Measurements from ENCODE around the gene EMC9. TPM values are rescaled to one million over a fixed set of nuclear protein-coding genes. Genes with fewer than 3 reads are reported as not detected.

EMC9 gene
- total RNA-seq, 4 donors from 2014 or later: 6.7 to 16.3 (median 11.6) TPM

DNA sequence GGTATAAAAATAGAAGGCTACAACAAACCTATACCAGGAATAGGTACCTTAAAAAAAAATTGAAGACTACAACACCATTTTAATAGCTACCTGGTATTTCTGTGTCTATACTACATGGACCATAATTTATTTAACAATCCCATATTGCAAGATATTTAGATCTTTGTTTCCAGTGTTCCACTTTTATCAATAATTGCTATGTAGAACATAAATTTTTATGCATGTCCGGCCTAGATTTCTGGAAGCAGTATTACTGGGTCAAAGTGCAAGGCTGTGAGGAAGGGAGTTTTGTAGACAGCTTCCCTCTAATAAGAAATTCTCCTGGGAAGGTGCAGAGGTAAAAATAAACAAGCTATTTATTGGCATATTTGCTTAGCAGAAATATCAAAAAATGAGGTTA lies 30.9 kb downstream of the EMC9 start:
- no peak for TF ChIP-seq CTCF (IDR thresholded peaks at IDR 0.05; ENCODE audit: low read depth)

DNA sequence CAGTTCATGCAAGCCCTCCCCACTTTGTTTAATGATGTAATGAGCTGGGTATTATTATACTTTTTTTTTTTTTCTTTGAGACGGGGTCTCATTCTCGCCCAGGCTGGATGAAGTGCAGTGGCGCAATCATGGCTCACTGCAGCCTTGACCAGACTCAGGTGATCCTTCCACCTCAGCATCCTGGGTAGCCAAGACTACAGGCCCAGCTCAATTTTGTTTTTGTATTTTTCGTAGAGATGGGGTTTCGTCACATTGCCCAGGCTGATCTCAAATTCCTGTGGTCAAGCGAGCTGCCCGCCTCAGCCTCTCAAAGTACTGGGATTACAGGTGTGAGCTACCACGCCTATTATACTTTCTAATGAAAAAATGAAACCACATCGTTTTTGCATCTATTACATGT lies 31.3 kb downstream of the EMC9 start:
- TF ChIP-seq CTCF (IDR thresholded peaks at IDR 0.05; ENCODE audit: low read depth): no peak

DNA sequence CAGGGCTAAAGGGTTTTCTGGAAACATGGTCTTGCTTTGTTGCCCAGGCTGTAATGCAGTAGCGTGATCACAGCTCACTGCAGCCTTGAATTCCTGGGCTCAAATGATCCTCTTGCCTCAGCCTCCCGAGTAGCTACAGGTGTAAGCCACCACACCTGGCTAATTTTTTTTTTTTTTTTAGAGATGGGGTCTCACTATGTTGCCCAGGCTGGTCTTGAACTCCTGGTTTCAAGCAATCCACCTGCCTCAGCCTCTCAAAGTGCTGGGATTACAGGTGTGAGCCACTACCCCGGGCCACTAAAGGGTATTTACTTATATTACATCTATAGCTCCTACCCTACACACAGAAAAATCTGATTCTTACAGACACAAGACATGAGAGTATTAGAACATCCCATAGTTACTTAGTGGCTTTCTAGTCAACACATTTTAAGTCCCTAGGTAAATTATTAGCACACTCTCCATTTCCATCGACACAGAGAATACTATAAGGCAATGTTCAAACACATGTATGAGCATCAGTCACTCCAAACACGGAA lies 33.0 kb downstream of the EMC9 start:
- TF ChIP-seq CTCF (IDR thresholded peaks at IDR 0.05; ENCODE audit: low read depth): no peak

- TF ChIP-seq CTCF (IDR thresholded peaks at IDR 0.05; ENCODE audit: low read depth): no peak
Observed at GRCh38 chr14:24106672-24107271, 34.6 kb downstream of the EMC9 start.

DNA sequence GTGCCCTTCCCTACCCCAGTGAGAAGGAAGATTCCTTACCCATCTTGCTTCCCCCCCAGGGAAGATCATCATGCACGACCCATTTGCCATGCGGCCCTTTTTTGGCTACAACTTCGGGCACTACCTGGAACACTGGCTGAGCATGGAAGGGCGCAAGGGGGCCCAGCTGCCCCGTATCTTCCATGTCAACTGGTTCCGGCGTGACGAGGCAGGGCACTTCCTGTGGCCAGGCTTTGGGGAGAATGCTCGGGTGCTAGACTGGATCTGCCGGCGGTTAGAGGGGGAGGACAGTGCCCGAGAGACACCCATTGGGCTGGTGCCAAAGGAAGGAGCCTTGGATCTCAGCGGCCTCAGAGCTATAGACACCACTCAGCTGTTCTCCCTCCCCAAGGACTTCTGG lies 37.9 kb downstream of the EMC9 start:
- no peak for TF ChIP-seq CTCF (IDR thresholded peaks at IDR 0.05; ENCODE audit: low read depth)

- no peak for TF ChIP-seq CTCF (IDR thresholded peaks at IDR 0.05; ENCODE audit: low read depth)
Observed at GRCh38 chr14:24102357-24103048, 38.9 kb downstream of the EMC9 start.

GRCh38 chr14:24100982-24101494 lies 40.4 kb downstream of the EMC9 start:
- TF ChIP-seq CTCF (IDR thresholded peaks at IDR 0.05; ENCODE audit: low read depth): no peak
